ENCODE results near the gene DCDC2C. TPM values are rescaled to one million over a fixed set of nuclear protein-coding genes. Genes with fewer than 3 reads are reported as not detected.
"Not testable (repeated sequence)": the region's sequence is repeated elsewhere in the genome, so short reads cannot be mapped to it uniquely, and the experiment has no call there.

DCDC2C gene
- total RNA-seq, 4 donors from 2014 or later = 0.40 to 1.5 (median 0.68) TPM

- Histone ChIP-seq H3K27me3 (no peaks in the 10 kb centered on the region), H3K27ac (no peak overlapping the region), H3K4me1 (peaks cover 0 to 8% of the 10 kb centered on the region in 2 donors), H3K4me3 (replicated peaks in 1 of 3) (no peak overlapping the region), H3K9me3 (no peaks in the 10 kb centered on the region), H3K36me3 (no peaks in the 10 kb centered on the region)
- no peak for DNase-seq
- intact Hi-C loops (cut with DNase I) = loop anchor here (10.0 kb wide), 1 partner anchor 102 kb away; the partner anchor contains the start of gene RNASEH1
- no peak for TF ChIP-seq CTCF (IDR thresholded peaks at IDR 0.05)
- TF ChIP-seq POLR2A (IDR thresholded peaks at IDR 0.05) = no peak
- 90% methylated on average over 33 to 34 of the region's 36 CpGs for WGBS, 2 donors
Measured at GRCh38 chr2:3656762-3657721, 46.3 kb upstream of the DCDC2C start.

GRCh38 chr2:3657881-3658280 lies 45.5 kb upstream of the DCDC2C start, which contains the start of gene ALLC:
ALLC (plus strand) TSS chr2:3658200; CDS start chr2:3671158, 12,958 bp downstream.
- Histone ChIP-seq H3K4me3 (replicated peaks in 1 of 3) (no peak within 1 kb of the TSS), H3K36me3 (no peaks in the 10 kb centered on the region), H3K4me1 (peaks cover 0 to 7% of the 10 kb centered on the region in 2 donors), H3K9me3 (no peaks in the 10 kb centered on the region), H3K27me3 (no peaks in the 10 kb centered on the region), H3K27ac (peak within 1 kb of the TSS in 1 of 3 donors; percentile 28)
- WGBS, 2 donors = 96 to 98% methylated on average over 7 of the region's 7 CpGs
- no peak for DNase-seq
- intact Hi-C loops (cut with DNase I) = loop anchor here (10.0 kb wide), 1 partner anchor 103 kb away; the partner anchor contains the start of gene RNASEH1
- TF ChIP-seq POLR2A (IDR thresholded peaks at IDR 0.05) = no peak

- intact Hi-C loops (cut with DNase I) = loop anchor here (10.0 kb wide), 1 partner anchor 105 kb away; the partner anchor contains the start of gene RNASEH1
- peak; percentile 38 to 43 for DNase-seq
- TF ChIP-seq CTCF (IDR thresholded peaks at IDR 0.05) (no peak), POLR2A (IDR thresholded peaks at IDR 0.05) (no peak)
- Histone ChIP-seq H3K4me3 (replicated peaks in 1 of 3) (no peak overlapping the region), H3K4me1 (peaks cover 0 to 7% of the 10 kb centered on the region in 2 donors), H3K27ac (peak overlapping the region in 1 of 3 donors; percentile 28), H3K36me3 (no peaks in the 10 kb centered on the region), H3K9me3 (no peaks in the 10 kb centered on the region), H3K27me3 (no peaks in the 10 kb centered on the region)
- 72 to 75% methylated on average over 22 to 26 of the region's 26 CpGs for WGBS, 2 donors
Measured at GRCh38 chr2:3659447-3660432, 43.6 kb upstream of the DCDC2C start.

GRCh38 chr2:3660640-3661039 lies 42.7 kb upstream of the DCDC2C start:
- intact Hi-C loops (cut with DNase I); H3K4me1 ChIP-seq; H3K9me3 ChIP-seq; H3K27me3 ChIP-seq; H3K4me3 ChIP-seq (replicated peaks in 1 of 3); H3K27ac ChIP-seq; H3K36me3 ChIP-seq; DNase-seq: not testable (repeated sequence)
- 84 to 85% methylated on average over 7 of the region's 7 CpGs for WGBS, 2 donors

GRCh38 chr2:3661149-3661660 lies 42.2 kb upstream of the DCDC2C start:
- DNase-seq = no peak
- WGBS, 2 donors = 96 to 98% methylated on average over 3 of the region's 3 CpGs
- Histone ChIP-seq H3K4me3 (replicated peaks in 1 of 3) (no peak overlapping the region), H3K36me3 (no peaks in the 10 kb centered on the region), H3K27ac (no peak overlapping the region), H3K4me1 (peaks cover 0 to 7% of the 10 kb centered on the region in 2 donors), H3K9me3 (no peaks in the 10 kb centered on the region), H3K27me3 (no peaks in the 10 kb centered on the region)
- TF ChIP-seq CTCF (IDR thresholded peaks at IDR 0.05) = no peak
- no peak for TF ChIP-seq POLR2A (IDR thresholded peaks at IDR 0.05)
- intact Hi-C loops (cut with DNase I) = no loop called here

All from thyroid gland (tissue), 4 donors.